NCI-H1048 (cell line): ENCODE results near the gene TSPO.
"Not testable (repeated sequence)": the region's sequence is repeated elsewhere in the genome, so short reads cannot be mapped to it uniquely, and the experiment has no call there.

Source experiments
- DNase-seq: peaks from one replicate; lab custom pipeline; 2025; lab: John Stamatoyannopoulos, UW

TSPO gene

GRCh38 chr22:43151251-43152002, at the start of gene TSPO:
Gene TSPO, plus strand, starts transcription at chr22:43151559. Its CDS starts 7,680 bp downstream, at chr22:43159239.
- no peak for DNase-seq

GRCh38 chr22:43104056-43104625, 47.2 kb upstream of the TSPO start:
- not testable (repeated sequence) for DNase-seq

GRCh38 chr22:43104950-43105349, 46.4 kb upstream of the TSPO start:
- not testable (repeated sequence) for DNase-seq

DNA sequence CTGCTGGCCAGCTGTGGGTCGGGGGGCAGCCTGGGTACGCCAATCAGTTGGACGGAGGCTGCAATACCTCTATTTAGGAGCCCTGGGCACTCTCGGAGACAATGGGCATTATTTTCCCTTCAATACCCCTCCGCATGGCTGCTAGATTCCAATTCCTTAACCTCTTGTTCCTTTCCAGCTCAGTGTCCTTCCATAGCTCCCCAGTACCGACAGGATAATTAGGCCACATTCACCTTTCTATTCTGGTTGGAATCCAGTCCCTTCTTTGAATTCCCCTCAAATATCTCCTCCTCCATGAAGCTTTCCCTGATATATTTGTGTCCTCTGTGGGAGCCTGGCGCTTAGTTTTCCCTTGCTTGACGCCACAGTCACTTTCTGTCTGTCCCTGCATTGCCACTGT, 45.1 kb upstream of the TSPO start:
- no peak for DNase-seq

DNA sequence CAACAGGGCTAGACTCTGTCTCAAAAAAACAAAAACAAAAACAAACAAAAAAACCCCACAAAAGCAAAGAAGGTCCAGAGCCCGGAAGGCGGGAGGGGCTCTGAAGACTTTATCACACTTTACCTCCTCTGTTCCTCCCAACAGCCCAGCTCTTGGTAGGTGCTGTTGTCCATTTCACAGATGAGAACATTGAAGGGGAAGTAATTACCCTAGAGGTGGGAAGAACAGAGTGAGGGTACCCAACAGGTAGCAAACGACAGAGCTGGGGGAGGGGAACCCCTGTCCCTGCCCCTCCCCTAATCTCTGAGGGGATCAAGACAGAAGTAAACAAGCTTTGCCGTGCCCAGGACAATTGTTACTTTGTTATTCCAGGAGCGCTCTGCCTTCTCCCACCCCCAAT, 41.8 kb upstream of the TSPO start:
- DNase-seq = no peak

GRCh38 chr22:43109921-43110443, 41.4 kb upstream of the TSPO start:
- DNase-seq = no peak

- DNase-seq = no peak
Observed at GRCh38 chr22:43110444-43110926, 40.9 kb upstream of the TSPO start, which contains the start of gene BIK. Gene BIK, plus strand, starts transcription at chr22:43110750. Its CDS starts 13,273 bp downstream, at chr22:43124023.

DNA sequence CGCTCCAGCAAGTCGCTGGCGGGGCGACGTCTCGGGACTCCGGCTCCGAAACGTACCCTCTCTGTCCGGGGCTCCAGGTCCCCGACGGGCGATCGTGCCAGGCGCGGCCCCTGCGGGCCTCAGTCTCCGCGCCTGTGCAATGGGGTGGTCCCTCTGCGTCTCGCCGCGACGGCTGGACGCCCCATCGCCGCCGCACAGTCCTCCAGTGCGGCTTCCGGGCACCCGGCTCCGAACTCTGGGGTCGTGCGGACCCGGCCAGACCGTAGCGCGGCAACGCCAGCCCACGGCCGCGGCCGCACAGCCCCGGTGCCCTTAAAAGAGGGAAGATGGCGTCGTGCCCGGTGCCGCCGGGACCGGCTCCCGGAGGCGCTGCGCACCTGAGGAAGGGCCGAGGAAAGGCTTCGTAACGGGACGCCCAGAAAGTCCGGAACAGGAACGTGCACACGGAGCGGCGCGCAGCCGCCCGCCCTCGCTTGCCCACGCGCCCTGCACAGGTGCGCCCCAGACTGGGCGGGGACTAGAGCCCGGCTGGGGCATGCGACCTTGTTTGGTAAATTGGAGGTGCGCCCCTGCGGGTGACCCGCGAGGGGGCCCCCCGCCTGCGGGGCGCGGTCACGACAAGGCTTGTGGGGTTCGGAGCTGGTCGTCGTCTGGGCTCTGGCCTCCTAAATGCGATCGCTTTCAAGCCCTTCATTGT, 40.3 kb upstream of the TSPO start:
- DNase-seq = no peak

- DNase-seq = no peak
Observed at GRCh38 chr22:43113526-43114251, 37.7 kb upstream of the TSPO start.

DNA sequence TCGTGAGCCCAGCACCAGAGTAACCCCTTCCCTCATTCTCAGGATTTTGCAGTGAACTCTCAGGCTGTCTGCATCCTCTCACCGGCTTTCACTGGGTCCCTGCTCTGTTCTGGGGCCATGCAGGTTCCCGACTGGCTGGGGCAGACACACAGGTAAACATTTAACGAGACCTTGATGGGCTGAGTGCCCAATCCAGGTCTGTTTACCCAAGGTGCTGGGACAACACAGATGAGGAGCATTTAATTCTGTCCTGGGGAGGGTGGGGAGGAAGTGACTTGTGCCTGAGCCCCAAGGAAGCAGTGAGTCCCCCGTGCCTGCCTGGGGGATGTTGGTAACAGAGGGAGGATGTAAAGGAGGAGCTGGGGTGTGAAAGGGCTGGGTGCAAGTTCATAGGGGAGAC, 36.4 kb upstream of the TSPO start:
- no peak for DNase-seq

DNA sequence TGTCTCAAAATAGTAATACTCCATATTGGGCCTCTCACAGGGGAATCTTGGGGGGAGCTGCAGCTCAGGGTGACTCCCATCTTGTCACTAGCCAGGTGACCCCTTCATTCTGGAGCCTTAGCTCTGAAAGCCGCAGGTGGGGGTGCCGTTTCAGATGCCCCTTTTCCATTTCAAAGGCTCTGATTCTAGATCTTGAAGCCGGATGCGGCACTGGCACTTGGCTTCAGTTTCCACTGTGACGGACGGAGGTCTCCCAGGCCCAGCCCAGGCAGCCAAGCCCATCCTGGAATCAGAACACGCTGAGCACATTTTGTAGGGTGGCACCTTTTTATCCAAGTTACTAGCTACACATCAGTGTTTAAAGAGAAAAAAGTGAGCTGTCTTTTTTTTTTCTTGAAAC, 34.4 kb upstream of the TSPO start:
- no peak for DNase-seq

DNA sequence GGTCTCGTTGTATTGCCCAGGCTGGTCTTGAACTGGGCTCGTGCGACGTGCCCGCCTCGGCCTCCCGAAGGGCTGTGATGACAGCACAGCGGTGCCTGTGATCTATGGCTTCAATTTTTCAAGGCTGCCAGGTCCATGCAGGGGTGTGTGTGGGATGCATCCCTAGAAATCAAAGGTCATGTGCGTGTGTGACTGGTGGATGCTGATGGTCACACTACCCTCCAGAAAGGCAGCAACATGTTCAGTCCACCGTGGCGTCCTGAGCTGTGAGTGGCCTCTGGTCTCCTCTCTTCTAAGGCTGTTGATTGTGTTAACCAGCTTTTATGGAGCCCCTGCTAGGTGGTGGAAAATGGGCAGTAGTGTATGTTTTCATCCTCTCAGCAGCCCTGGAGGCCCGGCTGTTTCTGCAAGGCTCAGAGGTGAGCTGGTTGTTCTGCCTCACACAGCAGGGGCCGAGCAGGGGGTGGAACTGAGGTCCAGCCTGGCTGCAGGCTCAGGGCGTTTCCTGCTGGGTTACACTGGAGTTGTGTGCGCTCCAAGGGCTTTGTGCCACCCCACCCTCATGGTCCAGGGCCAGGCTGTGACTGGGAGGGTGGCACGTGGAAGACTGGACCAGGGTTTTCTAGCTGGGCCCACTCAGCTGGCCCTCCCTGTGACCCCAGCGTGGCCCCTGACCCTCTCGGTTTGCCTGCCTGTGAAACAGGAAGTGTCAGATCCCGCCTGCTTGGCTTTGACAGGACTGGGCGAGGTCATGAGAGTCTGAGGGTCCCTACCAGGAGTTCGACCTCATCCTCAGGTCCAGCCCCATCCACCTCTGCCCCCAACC, 33.1 kb upstream of the TSPO start:
- no peak for DNase-seq

DNA sequence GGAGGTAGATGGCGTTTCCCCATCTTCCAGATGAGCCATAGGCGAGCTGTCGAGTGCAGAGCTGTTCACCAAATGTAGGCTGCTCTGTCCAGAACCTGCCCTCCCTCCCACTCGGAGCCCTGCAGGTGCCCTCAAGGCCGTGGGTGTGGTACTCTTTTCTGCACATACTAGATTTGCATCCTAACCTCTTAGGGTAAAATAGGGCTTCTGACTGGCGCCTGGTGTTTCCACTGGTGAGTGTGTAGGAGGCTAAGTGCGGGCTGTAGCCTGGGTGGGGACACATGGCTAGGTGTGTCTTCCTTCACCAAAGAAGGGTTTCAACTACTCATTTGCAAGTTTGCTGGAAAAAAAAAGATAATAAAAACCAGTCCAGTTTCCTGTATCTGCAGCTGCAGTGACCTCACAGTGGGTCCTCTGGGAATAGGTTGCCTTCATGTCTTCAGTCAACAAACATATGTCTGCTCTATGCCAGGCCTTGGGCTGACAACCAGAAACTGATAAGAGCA, 32.4 kb upstream of the TSPO start:
- no peak for DNase-seq

DNA sequence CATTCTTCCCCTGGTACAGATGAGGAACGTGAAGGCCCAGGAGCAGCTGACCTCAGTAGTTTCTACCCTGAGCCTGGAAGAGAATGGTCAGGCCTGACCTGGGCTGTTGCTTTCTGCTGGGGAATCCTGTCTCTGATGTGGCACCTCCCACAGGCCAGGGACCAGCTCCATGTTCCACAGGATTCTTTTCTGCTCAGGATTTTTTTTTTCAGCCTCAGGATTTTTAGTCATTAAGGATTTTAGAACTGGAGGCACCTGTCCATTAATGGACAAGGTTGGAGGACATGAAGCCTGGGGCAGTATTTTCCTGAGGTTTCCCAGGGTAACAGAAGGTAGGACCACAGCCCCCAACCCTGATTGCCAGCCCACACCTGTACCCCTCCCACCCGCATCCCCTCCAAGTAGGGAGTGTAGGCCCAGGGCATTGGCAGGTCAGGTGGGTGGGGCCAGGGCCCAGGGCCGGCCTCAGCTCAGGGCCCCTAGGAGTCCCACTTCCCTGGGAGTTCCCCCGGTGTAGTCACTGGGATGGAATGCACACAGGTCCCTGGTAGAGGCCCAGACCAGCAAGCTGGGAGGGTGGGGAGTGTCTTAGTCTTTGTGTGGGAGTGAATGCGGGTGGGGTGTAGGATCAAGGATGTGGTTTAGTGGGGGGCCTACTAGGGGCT, 24.7 kb upstream of the TSPO start:
- no peak for DNase-seq

DNA sequence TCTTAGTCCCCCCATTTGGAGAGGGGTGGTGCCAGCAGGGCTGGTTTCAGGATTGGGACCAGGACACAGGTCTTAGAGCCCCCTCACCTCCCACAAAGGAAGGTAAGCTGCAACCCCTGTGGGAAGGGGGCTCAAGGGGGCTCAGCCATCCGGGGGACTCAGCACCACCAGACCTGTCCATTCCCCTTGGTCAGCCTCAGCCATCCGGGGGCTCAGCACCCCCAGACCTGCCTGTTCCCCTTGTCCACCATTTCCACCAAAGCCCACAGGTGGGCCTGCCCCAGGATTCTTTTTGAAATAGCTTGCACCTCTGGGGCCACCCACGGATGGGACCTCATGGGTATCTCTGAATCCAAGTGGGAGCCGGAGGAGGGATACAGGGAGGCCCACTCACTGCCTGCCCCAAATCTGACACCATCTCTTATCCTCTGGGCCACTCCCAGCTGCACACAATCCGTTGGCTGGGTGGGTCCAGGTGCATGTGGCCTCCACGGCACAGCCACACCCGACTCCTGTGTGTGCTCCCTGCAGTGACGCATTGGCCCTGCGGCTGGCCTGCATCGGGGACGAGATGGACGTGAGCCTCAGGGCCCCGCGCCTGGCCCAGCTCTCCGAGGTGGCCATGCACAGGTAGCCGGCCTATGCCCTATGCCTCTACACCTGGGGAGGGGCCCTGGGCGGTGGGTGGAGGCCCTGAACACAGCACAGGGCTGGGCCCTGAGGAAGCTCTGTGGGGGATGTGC, 24.0 kb upstream of the TSPO start:
- DNase-seq = no peak

- DNase-seq = no peak
Observed at GRCh38 chr22:43128116-43128515, 23.2 kb upstream of the TSPO start.

DNA sequence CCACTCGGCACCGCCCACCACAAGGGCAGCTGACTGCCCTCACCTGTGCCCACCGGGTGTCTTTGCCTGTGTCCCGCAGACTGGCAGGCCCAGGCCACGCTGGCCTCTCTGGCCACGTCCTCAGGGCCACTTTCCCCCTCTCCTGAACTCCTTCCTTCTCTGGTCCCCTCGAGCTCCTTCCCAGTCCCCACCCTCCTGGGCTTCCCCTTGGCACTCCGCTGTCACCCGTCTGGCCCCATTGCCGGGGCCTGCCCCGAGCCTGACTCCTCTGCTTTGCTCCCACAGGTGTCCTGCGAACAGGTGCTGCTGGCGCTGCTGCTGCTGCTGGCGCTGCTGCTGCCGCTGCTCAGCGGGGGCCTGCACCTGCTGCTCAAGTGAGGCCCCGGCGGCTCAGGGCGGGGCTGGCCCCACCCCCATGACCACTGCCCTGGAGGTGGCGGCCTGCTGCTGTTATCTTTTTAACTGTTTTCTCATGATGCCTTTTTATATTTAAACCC, 22.4 kb upstream of the TSPO start:
- DNase-seq = no peak

- no peak for DNase-seq
Observed at GRCh38 chr22:43129426-43130425, 21.6 kb upstream of the TSPO start.
